Thoracic aorta (tissue), 2 donors: ENCODE measurements around the gene SOX4. TPM values are rescaled to one million over a fixed set of nuclear protein-coding genes. Genes with fewer than 3 reads are reported as not detected.
"Not testable (repeated sequence)": the region's sequence is repeated elsewhere in the genome, so short reads cannot be mapped to it uniquely, and the experiment has no call there.

Experiments
- ATAC-seq: fragments of 150-250 bp; one replicate; pipeline ENCODE4 v1.8.0; 2017; ENCODE audit warnings: low read depth; ENCODE audit not compliant: insufficient number of reproducible peaks, low FRiP score
- DNase-seq: peaks from one replicate; pipeline ENCODE4 v3.0.0-alpha.2; 2020; ENCODE audit warnings: low spot score
- H3K27ac ChIP-seq, 2 donors: fragments of 200-600 bp; sonication (generic); 1 replicate in 1 of 2; 2 replicates in 1 of 2; pipeline ENCODE4 v1.5.1; 2016; ENCODE audit warnings: mild to moderate bottlenecking in 2 of 2, moderate library complexity in 2 of 2
- H3K27me3 ChIP-seq: fragments of 200-600 bp; sonication (generic); replicated peaks from 2 replicates; pipeline ENCODE4 v1.6.0; 2016; ENCODE audit warnings: mild to moderate bottlenecking; ENCODE audit not compliant: insufficient read depth
- H3K36me3 ChIP-seq: fragments of 200-600 bp; sonication (generic); one replicate; pipeline ENCODE4 v1.5.1; 2016
- H3K4me1 ChIP-seq, 2 donors: fragments of 200-600 bp; sonication (generic); 1 replicate in 1 of 2; 2 replicates in 1 of 2; pipeline versions ENCODE4 v1.5.1 to v1.6.0; 2016; ENCODE audit warnings: low read depth in 2 of 2, mild to moderate bottlenecking in 1 of 2; ENCODE audit not compliant: control insufficient read depth in 1 of 2
- H3K4me3 ChIP-seq: fragments of 200-600 bp; sonication (generic); 2 replicates; pipeline ENCODE4 v1.5.1; 2016; ENCODE audit warnings: mild to moderate bottlenecking
- H3K9me3 ChIP-seq: fragments of 200-600 bp; sonication (generic); 2 replicates; pipeline ENCODE4 v1.5.1; 2016
- CTCF ChIP-seq: fragments of 200-600 bp; sonication (generic); IDR thresholded peaks from one replicate; pipeline ENCODE4 v1.5.1; 2019; ENCODE audit warnings: antibody characterized with exemption
- total RNA-seq, 2 donors: library from RNA; depleted of rRNA; stranded (reverse); fragments of >200 nt; gene quantifications; one replicate each; pipeline versions ENCODE4 v1.1.0 to v1.2.3, GENCODE V29; 2016

SOX4 gene
- 10 to 100 TPM in 1 of 2 donors, 1 to 10 TPM in 1; 5.6 to 22.1 TPM for total RNA-seq

GRCh38 chr6:21593412-21593926, at the start of gene SOX4:
Gene SOX4 (plus strand): TSS chr6:21593751. CDS start chr6:21594535, 784 bp downstream.
- Histone ChIP-seq H3K4me1 (peaks cover 5 to 19% of the 10 kb centered on the region in 2 donors), H3K27ac (peak within 1 kb of the TSS; percentile 92 to 95), H3K36me3 (no peaks in the 10 kb centered on the region), H3K27me3 (no peaks in the 10 kb centered on the region), H3K9me3 (no peaks in the 10 kb centered on the region), H3K4me3 (peak within 1 kb of the TSS; percentile 95)
- ATAC-seq (peak; percentile 45), DNase-seq (peak; percentile 82)
- no peak for TF ChIP-seq CTCF

GRCh38 chr6:21552286-21552685, 41.3 kb upstream of the SOX4 start:
- not testable (repeated sequence) for H3K9me3 ChIP-seq, H3K27me3 ChIP-seq, H3K36me3 ChIP-seq, H3K4me3 ChIP-seq, ATAC-seq, H3K4me1 ChIP-seq, H3K27ac ChIP-seq, DNase-seq

DNA sequence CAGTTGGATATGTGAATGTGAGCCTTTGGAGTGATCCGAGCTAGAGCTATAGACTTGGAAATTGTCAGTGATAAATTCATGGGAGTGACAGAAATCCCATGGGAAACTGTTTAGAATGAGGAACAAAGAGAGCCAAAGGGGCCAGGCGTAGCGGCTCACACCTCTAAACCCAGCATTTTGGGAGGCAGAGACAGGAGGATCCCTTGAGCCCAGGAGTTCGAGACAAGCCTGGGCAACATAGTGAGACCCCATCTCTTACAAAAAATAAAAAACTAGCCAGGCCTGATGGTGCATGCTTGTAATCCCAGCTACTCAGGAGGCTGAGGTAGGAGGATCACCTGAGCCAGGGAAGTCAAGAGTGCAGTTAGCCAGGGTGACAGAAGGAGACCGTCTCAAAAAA, 39.3 kb upstream of the SOX4 start:
- ATAC-seq (no peak), DNase-seq (no peak)
- peaks cover 3 to 10% of the 10 kb centered on the region in 2 donors for H3K4me1 ChIP-seq
- TF ChIP-seq CTCF: no peak
- no peak overlapping the region for H3K4me3 ChIP-seq
- H3K9me3 ChIP-seq: no peaks in the 10 kb centered on the region
- no peak overlapping the region for H3K27ac ChIP-seq
- no peaks in the 10 kb centered on the region for H3K27me3 ChIP-seq
- no peaks in the 10 kb centered on the region for H3K36me3 ChIP-seq

GRCh38 chr6:21555197-21555596, 38.4 kb upstream of the SOX4 start:
- Histone ChIP-seq H3K4me1 (peaks cover 3 to 10% of the 10 kb centered on the region in 2 donors), H3K27me3 (no peaks in the 10 kb centered on the region), H3K27ac (no peak overlapping the region), H3K4me3 (no peak overlapping the region), H3K9me3 (no peaks in the 10 kb centered on the region), H3K36me3 (no peaks in the 10 kb centered on the region)
- ATAC-seq (no peak), DNase-seq (no peak)
- TF ChIP-seq CTCF: no peak

DNA sequence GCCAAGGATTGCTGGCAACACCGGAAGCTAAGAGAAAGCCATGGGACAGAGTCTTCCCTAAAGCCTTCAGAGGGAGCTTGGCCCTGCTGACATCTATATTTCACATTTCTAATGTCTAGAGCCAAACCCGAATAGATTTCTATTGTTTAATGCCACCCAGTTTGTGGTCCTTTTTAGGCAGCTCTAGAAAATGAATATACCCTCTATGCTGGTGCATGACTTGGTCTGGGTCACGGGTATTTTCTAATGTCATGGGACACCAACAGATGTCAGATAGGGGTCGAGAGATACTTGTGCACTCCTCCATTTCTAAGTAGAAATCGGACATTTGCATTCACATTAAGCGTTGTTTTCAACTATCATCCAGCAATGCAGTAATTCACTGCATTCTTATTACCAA, 37.0 kb upstream of the SOX4 start:
- TF ChIP-seq CTCF: no peak
- Histone ChIP-seq H3K4me1 (peaks cover 3 to 10% of the 10 kb centered on the region in 2 donors), H3K9me3 (no peaks in the 10 kb centered on the region), H3K36me3 (no peaks in the 10 kb centered on the region), H3K27ac (no peak overlapping the region), H3K4me3 (no peak overlapping the region), H3K27me3 (no peaks in the 10 kb centered on the region)
- DNase-seq (no peak), ATAC-seq (no peak)
